Measurements from ENCODE around the gene SLC22A4.

SLC22A4 gene

GRCh38 chr5:132293992-132294727, at the start of gene SLC22A4:
Gene SLC22A4, plus strand, starts transcription at chr5:132294394. Its CDS starts 223 bp downstream, at chr5:132294617.
- H3K4me3 ChIP-seq (ENCODE audit: control insufficient read depth, low read depth, low read length) = peak within 1 kb of the TSS; percentile 92
- TF ChIP-seq CTCF (IDR thresholded peaks at IDR 0.05; ENCODE audit: control insufficient read depth, insufficient read depth, low read depth, low read length, missing control alignments) = no peak
- DNase-seq (ENCODE audit: low read depth) = peak; percentile 68

GRCh38 chr5:132245593-132245992, 48.6 kb upstream of the SLC22A4 start:
- no peak overlapping the region for H3K4me3 ChIP-seq (ENCODE audit: control insufficient read depth, low read depth, low read length)
- no peak for DNase-seq (ENCODE audit: low read depth)
- TF ChIP-seq CTCF (IDR thresholded peaks at IDR 0.05; ENCODE audit: control insufficient read depth, insufficient read depth, low read depth, low read length, missing control alignments) = no peak

GRCh38 chr5:132246806-132247205, 47.4 kb upstream of the SLC22A4 start:
- no peak for DNase-seq (ENCODE audit: low read depth)
- TF ChIP-seq CTCF (IDR thresholded peaks at IDR 0.05; ENCODE audit: control insufficient read depth, insufficient read depth, low read depth, low read length, missing control alignments) = no peak
- H3K4me3 ChIP-seq (ENCODE audit: control insufficient read depth, low read depth, low read length) = no peak overlapping the region

GRCh38 chr5:132250547-132250946, 43.6 kb upstream of the SLC22A4 start:
- no peak for TF ChIP-seq CTCF (IDR thresholded peaks at IDR 0.05; ENCODE audit: control insufficient read depth, insufficient read depth, low read depth, low read length, missing control alignments)
- no peak for DNase-seq (ENCODE audit: low read depth)
- H3K4me3 ChIP-seq (ENCODE audit: control insufficient read depth, low read depth, low read length) = no peak overlapping the region

- TF ChIP-seq CTCF (IDR thresholded peaks at IDR 0.05; ENCODE audit: control insufficient read depth, insufficient read depth, low read depth, low read length, missing control alignments) = no peak
- DNase-seq (ENCODE audit: low read depth) = no peak
- no peak overlapping the region for H3K4me3 ChIP-seq (ENCODE audit: control insufficient read depth, low read depth, low read length)
These were observed 42.9 kb upstream of the SLC22A4 start for GRCh38 chr5:132251220-132251725.

GRCh38 chr5:132253008-132253441, 41.2 kb upstream of the SLC22A4 start:
- TF ChIP-seq CTCF (IDR thresholded peaks at IDR 0.05; ENCODE audit: control insufficient read depth, insufficient read depth, low read depth, low read length, missing control alignments) = no peak
- H3K4me3 ChIP-seq (ENCODE audit: control insufficient read depth, low read depth, low read length) = no peak overlapping the region
- no peak for DNase-seq (ENCODE audit: low read depth)
